ENCODE results near the gene CYP2B6.

- TF ChIP-seq CTCF (IDR thresholded peaks at IDR 0.05) (no peak), ZFX (IDR thresholded peaks at IDR 0.05; ENCODE audit: borderline replicate concordance) (no peak)
Observed at GRCh38 chr19:41029524-41030432, 38.7 kb downstream of the CYP2B6 start.

All from 22Rv1 (cell line).